Ishikawa (cell line): ENCODE measurements around the gene RBMS1.

Experiments
- CEBPB ChIP-seq: IDR thresholded peaks from 2 replicates; pipeline ENCODE4 v1.6.1; 2012
- CREB1 ChIP-seq: IDR thresholded peaks from 2 replicates; pipeline ENCODE4 v1.6.1; 2012; ENCODE audit warnings: low read depth
- EGR1 ChIP-seq: IDR thresholded peaks from 2 replicates; pipeline ENCODE4 v1.6.1; 2012
- EP300 ChIP-seq: IDR thresholded peaks from 2 replicates; pipeline ENCODE4 v1.6.1; 2012; ENCODE audit warnings: borderline replicate concordance
- FOXM1 ChIP-seq: IDR thresholded peaks from 2 replicates; pipeline ENCODE4 v1.6.1; 2012; ENCODE audit warnings: low read depth, borderline replicate concordance
- NFIC ChIP-seq: IDR thresholded peaks from 2 replicates; pipeline ENCODE4 v1.6.1; 2012
- RAD21 ChIP-seq: IDR thresholded peaks from 2 replicates; pipeline ENCODE4 v1.6.1; 2012; ENCODE audit warnings: low read depth
- TAF1 ChIP-seq: IDR thresholded peaks from 2 replicates; pipeline ENCODE4 v1.6.1; 2012; ENCODE audit warnings: low read depth, mild to moderate bottlenecking
- TCF12 ChIP-seq: IDR thresholded peaks from 2 replicates; pipeline ENCODE4 v1.6.1; 2012; ENCODE audit warnings: low read depth
- TEAD4 ChIP-seq: IDR thresholded peaks from 2 replicates; pipeline ENCODE4 v1.6.1; 2012
- YY1 ChIP-seq: IDR thresholded peaks from 2 replicates; pipeline ENCODE4 v1.6.1; 2012; ENCODE audit warnings: low read depth
- ZBTB7A ChIP-seq: IDR thresholded peaks from 2 replicates; pipeline ENCODE4 v1.6.1; 2012; ENCODE audit warnings: low read depth
- TF ChIP-seq, protein P1 (sequence below): IDR thresholded peaks from 2 replicates; pipeline ENCODE4 v1.6.1; 2012; ENCODE audit warnings: low read depth, mild to moderate bottlenecking
- TF ChIP-seq, protein P2 (sequence below): IDR thresholded peaks from 2 replicates; pipeline ENCODE4 v1.6.1; 2012
- TF ChIP-seq, protein P3 (sequence below): IDR thresholded peaks from 2 replicates; pipeline ENCODE4 v1.6.1; 2012

The RBMS1 gene

DNA sequence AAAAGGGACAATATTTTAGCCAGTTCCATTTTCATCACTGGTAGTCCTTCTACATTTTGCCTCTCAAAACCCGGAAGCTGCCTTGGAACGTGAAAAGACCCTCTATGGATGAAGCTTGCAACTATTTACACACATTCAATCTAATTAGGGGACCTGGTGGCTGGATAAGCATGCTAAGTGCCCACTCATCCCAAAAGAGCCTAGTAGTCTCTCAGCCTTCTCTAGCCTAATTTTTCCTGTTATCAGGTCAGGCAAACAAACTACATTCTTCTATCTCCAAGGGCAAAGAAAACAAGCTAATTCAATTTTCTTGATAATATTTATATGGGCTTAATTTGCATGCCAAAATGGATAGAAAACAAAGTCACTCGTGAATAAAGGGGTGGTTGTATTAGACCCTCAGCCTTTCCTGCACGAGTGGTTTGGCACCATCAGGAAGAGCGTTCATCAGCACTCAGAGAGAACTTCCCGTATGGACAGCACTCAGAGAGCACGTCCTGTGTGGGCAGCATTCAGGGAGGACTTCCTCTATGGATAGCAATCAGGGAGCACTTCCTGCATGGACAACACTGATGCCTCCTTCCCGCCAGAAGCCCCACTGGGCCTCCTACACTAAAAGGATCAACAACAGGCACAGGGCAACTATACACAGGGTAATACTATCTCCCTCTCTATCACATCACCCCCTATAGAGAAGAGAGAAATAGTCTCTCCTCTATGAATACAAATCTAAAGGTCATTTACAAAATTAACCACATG is 122.2 kb downstream of the RBMS1 start:
- TF ChIP-seq CEBPB (no peak), TCF12 (no peak), ZBTB7A (no peak), EP300 (no peak)
- TF ChIP-seq, protein P1, sequence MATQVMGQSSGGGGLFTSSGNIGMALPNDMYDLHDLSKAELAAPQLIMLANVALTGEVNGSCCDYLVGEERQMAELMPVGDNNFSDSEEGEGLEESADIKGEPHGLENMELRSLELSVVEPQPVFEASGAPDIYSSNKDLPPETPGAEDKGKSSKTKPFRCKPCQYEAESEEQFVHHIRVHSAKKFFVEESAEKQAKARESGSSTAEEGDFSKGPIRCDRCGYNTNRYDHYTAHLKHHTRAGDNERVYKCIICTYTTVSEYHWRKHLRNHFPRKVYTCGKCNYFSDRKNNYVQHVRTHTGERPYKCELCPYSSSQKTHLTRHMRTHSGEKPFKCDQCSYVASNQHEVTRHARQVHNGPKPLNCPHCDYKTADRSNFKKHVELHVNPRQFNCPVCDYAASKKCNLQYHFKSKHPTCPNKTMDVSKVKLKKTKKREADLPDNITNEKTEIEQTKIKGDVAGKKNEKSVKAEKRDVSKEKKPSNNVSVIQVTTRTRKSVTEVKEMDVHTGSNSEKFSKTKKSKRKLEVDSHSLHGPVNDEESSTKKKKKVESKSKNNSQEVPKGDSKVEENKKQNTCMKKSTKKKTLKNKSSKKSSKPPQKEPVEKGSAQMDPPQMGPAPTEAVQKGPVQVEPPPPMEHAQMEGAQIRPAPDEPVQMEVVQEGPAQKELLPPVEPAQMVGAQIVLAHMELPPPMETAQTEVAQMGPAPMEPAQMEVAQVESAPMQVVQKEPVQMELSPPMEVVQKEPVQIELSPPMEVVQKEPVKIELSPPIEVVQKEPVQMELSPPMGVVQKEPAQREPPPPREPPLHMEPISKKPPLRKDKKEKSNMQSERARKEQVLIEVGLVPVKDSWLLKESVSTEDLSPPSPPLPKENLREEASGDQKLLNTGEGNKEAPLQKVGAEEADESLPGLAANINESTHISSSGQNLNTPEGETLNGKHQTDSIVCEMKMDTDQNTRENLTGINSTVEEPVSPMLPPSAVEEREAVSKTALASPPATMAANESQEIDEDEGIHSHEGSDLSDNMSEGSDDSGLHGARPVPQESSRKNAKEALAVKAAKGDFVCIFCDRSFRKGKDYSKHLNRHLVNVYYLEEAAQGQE = 0 out of 2 replicates have a peak, but pooled peaks have one; percentile 23

DNA sequence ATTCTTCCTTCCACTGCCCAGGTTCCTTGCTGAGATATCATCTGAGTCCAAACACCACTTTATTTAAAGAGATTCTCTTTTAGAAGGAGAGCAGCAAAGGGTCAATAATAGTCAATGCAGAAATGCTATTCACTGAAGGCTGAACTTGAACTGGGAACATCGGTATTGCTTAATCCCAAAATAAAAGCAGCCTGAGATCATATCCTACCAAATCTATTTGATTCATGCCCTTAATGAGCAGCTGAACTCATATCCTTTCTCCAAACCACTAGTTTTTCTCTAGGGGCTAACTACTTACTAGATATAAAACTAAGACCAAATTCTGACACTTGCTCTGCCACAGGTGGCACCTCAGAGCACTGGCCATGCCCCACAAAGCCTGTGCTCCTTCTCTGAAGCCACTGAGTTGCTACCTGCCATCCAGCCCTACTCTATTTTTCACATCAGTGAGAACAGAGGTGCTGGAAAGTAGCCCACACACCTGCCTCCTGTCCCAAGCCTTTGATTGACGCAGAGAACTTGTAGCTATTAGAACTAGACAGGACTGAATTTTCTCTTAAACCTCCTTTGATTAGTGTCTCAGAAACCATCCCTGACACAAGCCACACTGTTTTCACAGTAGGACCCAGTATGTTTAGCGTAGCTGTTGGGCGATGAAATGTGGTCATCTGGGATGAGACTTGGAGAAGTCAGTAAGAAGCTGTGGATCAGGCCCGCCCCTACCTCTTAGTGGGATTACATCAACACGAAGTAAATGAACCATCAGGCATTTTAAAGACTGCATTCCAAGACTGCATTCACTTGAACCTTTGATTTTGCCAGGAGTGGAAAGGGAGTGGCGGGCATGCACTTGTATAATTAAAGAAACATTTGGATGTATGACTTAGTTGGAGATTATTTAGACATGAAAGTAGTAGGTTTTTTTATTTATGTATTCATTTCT is 124.3 kb downstream of the RBMS1 start:
- no peak for TF ChIP-seq EGR1
- TF ChIP-seq TAF1 = no peak
- no peak for TF ChIP-seq ZBTB7A
- TF ChIP-seq TEAD4 = peak; percentile 97
- TF ChIP-seq YY1 = no peak
- TF ChIP-seq RAD21 = peak; percentile 6; the same call in 1 of the 2 replicates
- TF ChIP-seq, protein P2, sequence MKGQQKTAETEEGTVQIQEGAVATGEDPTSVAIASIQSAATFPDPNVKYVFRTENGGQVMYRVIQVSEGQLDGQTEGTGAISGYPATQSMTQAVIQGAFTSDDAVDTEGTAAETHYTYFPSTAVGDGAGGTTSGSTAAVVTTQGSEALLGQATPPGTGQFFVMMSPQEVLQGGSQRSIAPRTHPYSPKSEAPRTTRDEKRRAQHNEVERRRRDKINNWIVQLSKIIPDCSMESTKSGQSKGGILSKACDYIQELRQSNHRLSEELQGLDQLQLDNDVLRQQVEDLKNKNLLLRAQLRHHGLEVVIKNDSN = no peak
- TF ChIP-seq FOXM1 = peak; percentile 66; the same call in 1 of the 2 replicates
- no peak for TF ChIP-seq CREB1
- peak; percentile 92 for TF ChIP-seq EP300
- TF ChIP-seq, protein P1 = no peak
- TF ChIP-seq CEBPB = peak; percentile 57; the same call in 1 of the 2 replicates
- peak; percentile 90 for TF ChIP-seq TCF12
- TF ChIP-seq, protein P3, sequence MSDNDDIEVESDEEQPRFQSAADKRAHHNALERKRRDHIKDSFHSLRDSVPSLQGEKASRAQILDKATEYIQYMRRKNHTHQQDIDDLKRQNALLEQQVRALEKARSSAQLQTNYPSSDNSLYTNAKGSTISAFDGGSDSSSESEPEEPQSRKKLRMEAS = no peak; the same call in 1 of the 2 replicates
- peak; percentile 81 for TF ChIP-seq NFIC

DNA sequence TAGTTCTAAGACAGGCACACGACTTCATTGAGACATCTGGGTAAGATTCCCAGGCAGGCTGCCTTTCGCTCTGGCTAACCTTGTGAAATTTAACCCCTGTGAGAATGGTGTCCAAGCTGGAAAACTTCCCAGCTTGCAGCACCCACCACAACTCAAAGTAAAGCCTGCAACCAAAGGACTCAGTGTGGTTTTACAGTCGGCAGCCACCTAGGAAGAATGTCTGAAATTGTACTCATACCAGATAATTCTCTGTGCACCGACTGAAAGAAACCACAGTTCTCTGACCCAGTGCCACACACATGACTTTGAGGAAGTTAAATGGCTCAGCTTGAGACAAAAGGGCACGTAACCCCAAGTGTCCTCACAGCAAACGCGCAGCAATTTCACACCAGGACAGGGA is 125.7 kb downstream of the RBMS1 start:
- no peak; the same call in 1 of the 2 replicates for TF ChIP-seq YY1
- TF ChIP-seq CEBPB = peak; percentile 51
- peak; percentile 71 for TF ChIP-seq NFIC
- TF ChIP-seq EP300 = peak; percentile 81
- peak; percentile 81 for TF ChIP-seq TCF12
- peak; percentile 79 for TF ChIP-seq TEAD4
- no peak for TF ChIP-seq CREB1
- TF ChIP-seq, protein P3 = peak; percentile 36; the same call in 1 of the 2 replicates

DNA sequence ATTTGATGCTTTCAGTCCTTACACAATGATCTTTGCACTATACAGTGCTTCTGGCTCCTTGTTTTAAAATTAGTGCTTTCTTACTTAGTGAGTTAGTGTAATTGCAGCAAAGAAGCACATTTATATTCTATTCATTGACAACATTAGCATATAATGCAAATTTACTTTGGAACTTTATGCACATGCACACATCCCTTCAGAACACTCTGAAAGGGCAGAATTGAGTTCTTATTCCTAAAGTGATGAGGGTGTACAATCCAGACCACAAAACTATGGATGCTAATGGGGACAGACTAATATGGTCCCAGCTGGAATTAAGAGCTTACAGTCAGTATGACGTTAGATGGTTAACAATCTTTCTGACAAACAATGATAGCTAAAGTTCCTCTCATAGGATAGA is 127.1 kb downstream of the RBMS1 start:
- TF ChIP-seq CEBPB = no peak
- no peak for TF ChIP-seq TEAD4

DNA sequence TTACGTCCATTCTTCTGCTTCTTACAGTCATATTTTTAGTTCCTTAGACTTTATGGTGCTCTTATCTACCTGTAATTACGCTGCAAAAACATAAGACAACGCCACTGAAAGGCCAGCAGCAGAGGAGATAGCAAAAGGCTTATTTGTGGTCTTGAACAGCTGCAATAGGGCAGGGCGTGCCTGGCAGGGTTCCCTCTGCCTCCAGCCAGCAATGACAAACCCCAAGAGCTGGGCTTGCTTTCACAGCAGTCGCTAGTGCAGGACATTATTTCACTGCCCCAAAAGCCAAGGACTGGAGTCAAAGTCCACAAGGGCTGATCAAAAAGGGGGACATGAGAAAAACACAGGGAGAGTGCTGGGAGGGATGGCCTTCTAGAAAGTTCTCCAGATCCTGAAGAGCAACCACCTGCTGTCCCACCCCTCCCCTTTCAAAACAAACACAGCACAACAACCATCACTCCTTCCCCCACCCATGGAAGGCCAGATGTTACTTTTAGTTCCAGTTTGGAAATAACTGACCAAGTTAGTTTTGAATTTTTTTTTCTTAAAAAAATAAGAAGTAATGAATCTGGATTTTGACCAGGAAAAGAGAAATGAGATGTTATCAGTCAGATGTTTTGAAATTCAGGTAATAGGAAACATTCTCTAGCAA is 127.8 kb downstream of the RBMS1 start:
- no peak for TF ChIP-seq EGR1

DNA sequence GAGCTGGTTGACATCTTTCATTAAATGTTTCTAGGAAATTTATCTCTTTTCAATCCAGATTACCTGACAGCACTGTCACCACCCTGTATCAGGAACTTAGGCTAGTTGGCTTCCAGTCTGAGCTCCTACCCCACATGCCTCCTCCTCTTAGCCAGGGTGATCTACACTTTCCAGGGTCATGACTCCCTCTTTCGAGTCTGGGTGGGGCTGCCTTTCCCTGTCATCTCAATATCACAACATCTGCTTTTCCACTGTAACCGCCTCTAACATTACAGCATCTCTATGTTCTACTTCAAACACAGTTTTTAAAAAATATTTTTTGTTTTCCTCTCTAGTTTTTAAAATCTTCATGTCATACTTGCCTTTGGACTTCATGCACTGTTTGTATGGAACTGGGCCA is 129.2 kb downstream of the RBMS1 start:
- TF ChIP-seq YY1 = no peak
- no peak for TF ChIP-seq NFIC
- no peak for TF ChIP-seq EP300
- TF ChIP-seq, protein P2 = no peak
- TF ChIP-seq TAF1 = no peak
- no peak for TF ChIP-seq ZBTB7A
- no peak for TF ChIP-seq TEAD4
- no peak for TF ChIP-seq FOXM1
- TF ChIP-seq, protein P1 = no peak
- no peak for TF ChIP-seq EGR1
- TF ChIP-seq CREB1 = no peak
- TF ChIP-seq CEBPB = no peak
- TF ChIP-seq, protein P3 = no peak
- no peak for TF ChIP-seq TCF12
- TF ChIP-seq RAD21 = no peak
